H7 (cell line): ENCODE results near the gene RYR2. TPM values are rescaled to one million over a fixed set of nuclear protein-coding genes. Genes with fewer than 3 reads are reported as not detected.

Experiments used
- DNase-seq: peaks from one replicate; pipeline ENCODE4 v3.0.0; 2012
- H3K27me3 ChIP-seq: 2 replicates; pipeline ENCODE4 v1.6.0; 2011; ENCODE audit warnings: mild to moderate bottlenecking, low read length; ENCODE audit not compliant: control insufficient read depth, insufficient read depth
- H3K36me3 ChIP-seq: replicated peaks from 2 replicates; pipeline ENCODE4 v1.5.1; 2011; ENCODE audit warnings: low read length; ENCODE audit not compliant: control insufficient read depth, insufficient read depth
- H3K4me3 ChIP-seq: 2 replicates; pipeline ENCODE4 v1.5.1; 2011; ENCODE audit warnings: low read depth, mild to moderate bottlenecking, control low read depth, low read length, moderate library complexity; ENCODE audit not compliant: insufficient read depth
- total RNA-seq: library from RNA; depleted of rRNA; stranded (reverse); fragments of >200 nt; shearing (Covaris generic); gene quantifications from 2 replicates; pipeline ENCODE4 v1.2.3, GENCODE V29; 2014

RYR2 gene
- total RNA-seq, 1 experiment from 2014 or later, result 17.6 TPM

GRCh38 chr1:237042892-237043576 lies 1.1 kb downstream of the RYR2 start:
- peak overlapping the region; percentile 89 for H3K4me3 ChIP-seq
- no peaks in the 10 kb centered on the region for H3K36me3 ChIP-seq
- peaks cover 18% of the 10 kb centered on the region for H3K27me3 ChIP-seq
- DNase-seq, result peak; percentile 68

DNA sequence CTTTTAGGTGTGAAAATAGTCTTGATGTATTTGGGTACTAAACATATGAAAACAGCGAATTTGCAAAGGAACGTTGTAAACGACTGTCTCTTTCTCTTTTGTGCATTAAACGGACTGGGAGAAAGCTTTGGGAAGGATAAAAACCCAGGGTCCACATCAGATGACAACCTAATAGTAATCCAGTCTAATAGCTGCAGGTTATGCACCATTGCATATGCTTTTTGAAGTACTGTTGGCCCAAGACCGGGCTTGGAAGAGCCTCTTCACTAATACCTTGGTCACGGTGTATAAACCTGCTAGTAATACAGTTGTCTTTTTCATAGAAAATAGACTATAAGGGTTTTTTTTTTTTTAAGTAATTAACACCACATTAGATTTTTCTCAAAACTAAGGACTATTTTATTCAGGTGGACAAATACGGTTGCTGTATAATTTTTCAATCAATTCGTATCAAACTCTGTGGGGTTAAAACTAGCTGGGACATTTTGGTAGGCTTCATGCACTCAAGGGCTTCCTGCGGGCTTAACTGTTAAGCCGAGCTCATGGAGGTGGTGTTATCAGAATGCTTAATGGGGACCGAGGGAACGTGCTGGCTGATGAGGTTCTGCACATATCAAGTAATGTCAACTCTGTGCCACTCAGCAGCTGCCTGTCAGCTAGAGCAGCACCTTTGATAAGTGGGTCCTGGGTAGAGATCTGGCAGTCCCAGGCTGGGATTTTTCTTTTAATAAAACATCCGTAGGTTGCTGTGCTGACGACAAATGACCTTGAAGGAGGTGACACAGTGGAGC lies 2.1 kb downstream of the RYR2 start:
- peak overlapping the region; percentile 89 for H3K4me3 ChIP-seq
- H3K27me3 ChIP-seq, result peaks cover 18% of the 10 kb centered on the region
- peak; percentile 35 for DNase-seq
- H3K36me3 ChIP-seq, result no peaks in the 10 kb centered on the region

DNA sequence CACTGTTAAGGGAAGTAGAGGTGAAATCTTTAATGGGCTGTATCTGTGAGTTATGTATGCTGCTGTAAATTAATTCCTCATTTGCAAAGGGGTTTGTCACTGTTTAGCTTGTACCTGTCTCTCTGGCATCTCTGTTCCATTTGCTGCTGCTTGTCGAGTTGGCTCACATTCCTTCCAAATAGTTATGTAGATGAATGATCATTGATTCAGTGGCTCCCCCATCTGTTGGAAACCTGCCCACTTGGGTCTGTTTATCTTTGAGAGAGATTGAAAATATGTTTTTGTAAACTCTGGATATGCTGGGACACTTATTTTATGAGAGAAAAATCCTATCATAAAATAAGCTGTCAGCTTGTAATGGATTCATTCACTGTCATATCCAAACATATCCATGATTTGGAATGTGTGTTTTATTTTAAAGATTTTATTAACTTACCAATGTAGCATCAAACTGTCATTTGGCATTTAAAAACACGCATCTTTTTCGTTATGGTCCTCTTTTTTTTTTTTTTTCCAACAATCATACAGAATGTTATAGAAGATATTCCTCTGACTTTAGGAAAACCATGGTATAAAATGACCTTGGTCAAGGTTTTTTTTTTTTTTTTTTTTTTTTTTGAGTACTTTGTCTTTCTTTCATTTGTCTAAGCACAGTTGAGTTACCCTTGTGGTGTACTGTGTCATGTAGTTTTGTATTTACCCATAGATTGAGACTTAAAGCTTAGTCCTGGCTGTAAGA lies 3.5 kb downstream of the RYR2 start:
- Histone ChIP-seq H3K4me3 (no peak overlapping the region), H3K36me3 (no peaks in the 10 kb centered on the region), H3K27me3 (peaks cover 18% of the 10 kb centered on the region)
- peak; percentile 43 for DNase-seq

- Histone ChIP-seq H3K27me3 (peaks cover 2% of the 10 kb centered on the region; the same call in 1 of the 2 replicates), H3K36me3 (no peaks in the 10 kb centered on the region), H3K4me3 (no peak overlapping the region)
- no peak for DNase-seq
Observed at GRCh38 chr1:237048803-237049202, 6.8 kb downstream of the RYR2 start.

GRCh38 chr1:237050185-237050584 lies 8.2 kb downstream of the RYR2 start:
- Histone ChIP-seq H3K27me3 (no peaks in the 10 kb centered on the region), H3K36me3 (no peaks in the 10 kb centered on the region), H3K4me3 (no peak overlapping the region)
- DNase-seq, result no peak

DNA sequence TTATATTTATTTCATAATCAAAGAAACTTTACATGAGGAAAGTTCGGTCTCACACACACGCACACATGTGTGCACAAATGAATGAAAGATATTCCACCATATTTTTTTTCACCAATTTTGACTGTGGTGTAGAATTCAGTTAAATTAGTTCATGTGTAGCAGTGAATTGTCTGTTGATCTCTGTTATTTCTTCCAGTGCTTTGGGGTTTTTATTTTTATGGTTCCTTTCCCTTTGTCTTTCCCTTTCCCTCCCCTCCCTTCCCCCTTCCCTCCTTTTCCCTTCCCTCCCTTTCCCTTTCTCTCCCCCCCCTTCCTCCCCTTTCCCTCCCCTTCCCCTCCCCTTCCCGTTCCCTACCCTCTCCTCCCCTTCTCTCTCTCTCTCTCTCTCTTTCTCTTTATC lies 8.9 kb downstream of the RYR2 start:
- Histone ChIP-seq H3K36me3 (no peaks in the 10 kb centered on the region), H3K4me3 (no peak overlapping the region), H3K27me3 (no peaks in the 10 kb centered on the region)
- DNase-seq, result no peak

- DNase-seq, result no peak
- no peaks in the 10 kb centered on the region for H3K27me3 ChIP-seq
- no peaks in the 10 kb centered on the region for H3K36me3 ChIP-seq
- H3K4me3 ChIP-seq, result no peak overlapping the region
Observed at GRCh38 chr1:237054313-237054712, 12.3 kb downstream of the RYR2 start.

DNA sequence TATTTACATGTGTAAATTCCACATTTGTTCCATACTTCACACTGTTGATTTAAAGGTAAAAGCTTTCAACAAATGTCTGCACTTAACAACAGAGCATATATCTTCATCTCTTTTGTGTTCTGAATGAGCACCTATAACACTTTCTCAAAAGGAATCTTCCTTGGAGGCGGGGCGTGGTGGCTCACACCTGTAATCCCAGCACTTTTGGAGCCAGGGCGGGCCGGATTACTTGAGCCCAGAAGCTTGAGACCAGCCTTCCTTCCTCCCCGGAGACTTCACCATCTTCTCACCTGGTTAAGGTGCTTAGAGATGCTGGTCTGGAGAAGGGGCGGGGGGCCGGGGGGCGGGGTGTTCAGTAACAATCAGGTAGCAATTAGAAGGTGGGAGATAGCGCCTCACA lies 16.5 kb downstream of the RYR2 start:
- no peaks in the 10 kb centered on the region for H3K27me3 ChIP-seq
- H3K4me3 ChIP-seq, result no peak overlapping the region
- no peak for DNase-seq
- no peaks in the 10 kb centered on the region for H3K36me3 ChIP-seq

GRCh38 chr1:237059244-237059643 lies 17.3 kb downstream of the RYR2 start:
- DNase-seq, result no peak
- H3K27me3 ChIP-seq, result no peaks in the 10 kb centered on the region
- H3K4me3 ChIP-seq, result no peak overlapping the region
- H3K36me3 ChIP-seq, result no peaks in the 10 kb centered on the region

DNA sequence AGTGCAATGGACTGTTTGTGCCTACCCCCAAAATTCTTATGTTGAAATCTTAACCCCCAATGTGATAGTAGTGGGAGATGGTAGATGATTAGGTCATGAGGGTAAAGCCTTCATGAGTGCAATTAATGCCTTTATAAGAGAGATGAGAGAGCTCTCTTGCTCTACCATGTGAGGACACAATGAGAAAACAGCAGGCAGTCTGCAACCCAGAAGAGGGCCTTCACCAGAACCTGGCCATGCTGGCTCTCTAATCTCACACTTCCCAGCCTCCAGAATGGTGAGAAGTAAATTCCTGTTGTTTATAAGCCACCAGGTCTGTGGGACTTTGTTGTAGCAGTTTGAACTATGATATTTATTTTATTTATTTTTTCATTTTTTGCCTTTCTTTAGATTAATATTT lies 21.0 kb downstream of the RYR2 start:
- Histone ChIP-seq H3K4me3 (no peak overlapping the region), H3K27me3 (no peaks in the 10 kb centered on the region), H3K36me3 (no peaks in the 10 kb centered on the region)
- DNase-seq, result no peak

GRCh38 chr1:237065903-237066302 lies 23.9 kb downstream of the RYR2 start:
- Histone ChIP-seq H3K4me3 (no peak overlapping the region), H3K36me3 (no peaks in the 10 kb centered on the region), H3K27me3 (no peaks in the 10 kb centered on the region)
- DNase-seq, result no peak

DNA sequence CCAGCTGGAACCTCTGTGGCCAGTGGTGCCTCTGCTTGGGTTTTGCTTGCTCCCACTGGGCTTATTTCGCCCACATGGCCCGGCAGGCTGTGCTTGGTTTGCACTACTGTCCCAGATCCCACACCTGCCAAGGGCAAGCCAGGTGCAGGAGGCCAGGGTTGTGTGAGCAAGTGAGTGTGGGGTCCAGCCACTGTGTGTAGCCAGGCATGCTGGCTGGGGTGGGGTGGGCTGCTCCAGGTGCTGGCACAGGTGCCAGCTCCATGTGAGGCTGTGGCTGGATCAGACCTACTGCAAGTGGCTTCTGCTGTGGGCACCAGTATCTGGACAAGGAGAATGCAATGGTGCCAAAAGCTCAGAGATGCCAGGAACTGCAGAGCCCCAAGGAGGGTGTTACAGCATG lies 28.5 kb downstream of the RYR2 start:
- Histone ChIP-seq H3K27me3 (no peaks in the 10 kb centered on the region), H3K4me3 (no peak overlapping the region), H3K36me3 (no peaks in the 10 kb centered on the region)
- DNase-seq, result no peak

DNA sequence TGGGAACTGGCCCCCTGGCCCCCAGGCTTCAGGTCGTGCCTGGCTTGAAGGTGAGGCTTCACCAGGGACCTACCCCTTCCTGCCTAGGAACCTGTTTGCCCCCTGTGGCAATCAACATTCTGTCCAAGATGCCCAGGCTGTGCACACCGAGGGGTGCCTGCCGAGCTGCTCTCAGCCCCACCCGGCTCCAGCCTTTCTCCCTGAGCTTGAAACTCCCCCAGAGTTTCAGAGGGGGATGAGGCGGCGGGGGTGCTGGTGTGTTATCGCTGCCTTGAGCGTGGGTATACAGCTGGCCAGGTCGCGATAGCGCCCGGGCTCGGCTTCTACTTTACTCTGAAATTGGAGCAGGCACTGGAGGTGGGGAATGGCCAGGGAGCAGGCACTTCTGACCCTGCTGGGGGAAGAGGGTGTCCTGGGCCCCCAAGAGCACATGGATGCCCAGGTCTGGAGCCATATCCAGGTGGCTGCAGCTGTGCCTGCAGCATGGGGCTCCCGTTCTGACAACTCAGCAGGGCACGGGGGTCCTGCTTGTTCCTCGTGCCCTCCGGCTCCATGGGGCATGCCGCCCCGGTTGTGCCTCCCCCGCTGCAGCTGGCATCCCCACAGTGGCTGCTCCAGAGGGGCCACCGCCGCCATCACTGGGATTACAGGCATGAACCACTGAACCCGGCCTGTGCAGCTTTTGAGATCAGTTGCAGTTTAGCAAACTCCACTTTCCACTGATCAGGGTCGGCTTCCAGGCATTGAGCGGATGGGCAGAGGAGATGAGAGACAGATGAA lies 29.8 kb downstream of the RYR2 start:
- peak; percentile 24 for DNase-seq

DNA sequence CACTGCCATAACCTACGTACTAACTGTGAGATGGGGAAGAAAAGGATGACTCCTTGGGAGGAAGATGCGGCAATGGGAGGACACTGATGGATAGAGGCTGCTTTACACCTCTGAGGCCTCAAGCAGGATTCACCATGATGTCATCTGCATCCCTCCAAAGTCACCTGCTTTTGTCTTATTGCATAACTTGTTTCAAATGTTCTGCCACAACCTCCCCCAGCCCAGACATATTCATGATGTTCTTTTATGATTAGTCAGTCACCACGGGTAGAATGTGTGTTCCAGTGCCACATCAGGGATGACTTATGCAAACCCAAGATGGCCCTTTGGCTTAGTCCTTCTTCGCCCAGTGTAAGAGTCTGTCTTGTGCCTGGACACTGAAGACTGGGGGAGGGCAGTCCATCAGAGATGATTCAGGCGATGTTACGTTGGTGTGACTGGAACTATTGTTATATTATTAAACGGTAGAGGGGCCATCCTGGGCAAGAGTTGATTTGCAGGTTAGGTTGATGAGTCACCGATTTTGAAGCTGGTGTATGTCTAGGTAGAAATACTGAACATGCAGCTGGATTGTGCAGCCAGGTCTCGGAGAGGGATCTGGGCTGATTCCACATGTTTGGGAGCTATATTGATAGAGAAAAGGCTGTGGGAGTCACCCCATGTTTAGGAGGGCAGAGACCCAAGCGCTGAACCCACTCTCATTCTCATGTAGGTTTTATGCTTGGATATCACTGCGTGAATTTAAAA lies 32.6 kb downstream of the RYR2 start:
- H3K4me3 ChIP-seq, result 0 out of 2 replicates have a peak overlapping the region, but pooled peaks have one; percentile 0
- DNase-seq, result no peak

More for the DNA sequence above, 29.8 kb downstream of the RYR2 start:
- no peaks in the 10 kb centered on the region for H3K27me3 ChIP-seq
- no peaks in the 10 kb centered on the region for H3K36me3 ChIP-seq
- no peak overlapping the region for H3K4me3 ChIP-seq

More for the DNA sequence above, 32.6 kb downstream of the RYR2 start:
- Histone ChIP-seq H3K36me3 (no peaks in the 10 kb centered on the region), H3K27me3 (no peaks in the 10 kb centered on the region)
